Common myeloid progenitor, CD34-positive (primary cell): ENCODE results near the gene PEX6.

Experiments
- CTCF ChIA-PET: fragments of 350-600 bp; sonication (Branson Sonifier 250); formaldehyde crosslinking; loops from one replicate; lab custom pipeline; 2021; ENCODE audit warnings: antibody characterized with exemption; lab: Charles Lee
- POLR2A ChIA-PET: fragments of 350-600 bp; sonication (Branson Sonifier 250); formaldehyde crosslinking; loops from one replicate; lab custom pipeline; 2021; ENCODE audit warnings: antibody characterized with exemption; lab: Charles Lee
- DNase-seq, 3 donors: peaks; one replicate each; pipeline versions ENCODE4 v3.0.0 to v3.0.0-alpha.2; 2013
- H3K27ac ChIP-seq, 2 experiments: 1 replicate in 1 of 2; 2 replicates in 1 of 2; pipeline ENCODE4 v1.7.0; 2013; ENCODE audit warnings: inconsistent platforms in 2 of 2, low read length in 2 of 2, mild to moderate bottlenecking in 2 of 2, low read depth in 1 of 2, moderate library complexity in 1 of 2; ENCODE audit not compliant: severe bottlenecking in 2 of 2, insufficient read depth in 1 of 2, poor library complexity in 1 of 2
- H3K27me3 ChIP-seq, 5 experiments: replicated peaks in 2 of 5; 1 replicate in 3 of 5; 2 replicates in 2 of 5; pipeline versions ENCODE4 v1.6.1 to v1.7.0; 2013; ENCODE audit warnings: low read length in 4 of 5, mild to moderate bottlenecking in 2 of 5, moderate library complexity in 2 of 5, inconsistent platforms in 1 of 5; ENCODE audit not compliant: insufficient read depth in 5 of 5, control insufficient read depth in 4 of 5
- H3K36me3 ChIP-seq, 4 experiments: 1 replicate in 2 of 4; 2 replicates in 2 of 4; pipeline versions ENCODE4 v1.6.1 to v1.7.0; 2013; ENCODE audit warnings: low read length in 3 of 4, control low read depth in 1 of 4, mild to moderate bottlenecking in 1 of 4; ENCODE audit not compliant: control insufficient read depth in 4 of 4, insufficient read depth in 4 of 4
- H3K4me1 ChIP-seq, 4 experiments: 1 replicate in 3 of 4; 2 replicates in 1 of 4; pipeline versions ENCODE4 v1.6.1 to v1.7.1; 2013; ENCODE audit warnings: low read length in 3 of 4, mild to moderate bottlenecking in 3 of 4, control low read depth in 1 of 4, inconsistent platforms in 1 of 4, moderate library complexity in 1 of 4; ENCODE audit not compliant: control insufficient read depth in 4 of 4, insufficient read depth in 4 of 4; ENCODE audit errors: control extremely low read depth in 1 of 4
- H3K4me3 ChIP-seq, 7 experiments: 1 replicate in 4 of 7; 2 replicates in 3 of 7; pipeline versions ENCODE4 v1.5.1 to v1.7.0; 2013; ENCODE audit warnings: mild to moderate bottlenecking in 7 of 7, low read length in 6 of 7, moderate library complexity in 6 of 7, inconsistent platforms in 2 of 7, low read depth in 2 of 7, control low read depth in 1 of 7; ENCODE audit not compliant: insufficient read depth in 4 of 7, control insufficient read depth in 1 of 7; ENCODE audit errors: extremely low read depth in 1 of 7
- H3K9me3 ChIP-seq, 5 experiments: 1 replicate in 4 of 5; 2 replicates in 1 of 5; pipeline versions ENCODE4 v1.6.1 to v1.7.1; 2013; ENCODE audit warnings: low read length in 4 of 5, mild to moderate bottlenecking in 2 of 5, inconsistent platforms in 1 of 5, low read depth in 1 of 5, moderate library complexity in 1 of 5; ENCODE audit not compliant: control insufficient read depth in 4 of 5, insufficient read depth in 2 of 5; ENCODE audit errors: control extremely low read depth in 1 of 5
- WGBS: methylation state at CpG from one replicate; pipeline ENCODE4 v1.1.5; 2013; ENCODE audit not compliant: insufficient coverage; 5-methylcytosine and 5-hydroxymethylcytosine counted together

The PEX6 gene

GRCh38 chr6:42978487-42978838 lies 518 bp downstream of the PEX6 start:
- Histone ChIP-seq H3K9me3 (no peaks in the 10 kb centered on the region), H3K4me1 (peaks cover 9 to 20% (median 19%) of the 10 kb centered on the region in 4 experiments), H3K36me3 (peaks cover 0 to 13% (median 8%) of the 10 kb centered on the region in 4 experiments), H3K27ac (peak overlapping the region; percentile 66 to 88), H3K4me3 (peak overlapping the region; percentile 80 to 97 (median 91)), H3K27me3 (no peaks in the 10 kb centered on the region)
- DNase-seq: peak in 1 of 3 donors; percentile 11
- under 1% methylated on average over 24 of the region's 28 CpGs for WGBS
- POLR2A ChIA-PET: interaction anchor here (0.9 to 2.5 kb wide), 4 partner anchors 8 to 81 kb away, joined by 3 to 13 read pairs (median 4); partner anchors contain the start of genes CNPY3, CUL7, KLC4 and MRPL2
- CTCF ChIA-PET: interaction anchor here (0.9 to 1.2 kb wide), 3 partner anchors 10 to 42 kb away, joined by 3 to 5 read pairs (median 4); no protein-coding TSS in a partner anchor

GRCh38 chr6:42974919-42975505 lies 4.0 kb downstream of the PEX6 start:
- DNase-seq: no peak
- H3K4me1 ChIP-seq: peaks cover 14 to 32% (median 26%) of the 10 kb centered on the region in 4 experiments
- H3K27me3 ChIP-seq: no peaks in the 10 kb centered on the region
- ChIA-PET CTCF (interaction anchor here (3.3 kb wide), 1 partner anchor 10 kb away, joined by 15 read pairs; no protein-coding TSS in a partner anchor), POLR2A (interaction anchor here (0.6 kb wide), 1 partner anchor 61 kb away, joined by 3 read pairs; no protein-coding TSS in a partner anchor)
- no peaks in the 10 kb centered on the region for H3K9me3 ChIP-seq
- H3K4me3 ChIP-seq: no peak overlapping the region
- no peak overlapping the region for H3K27ac ChIP-seq
- WGBS: 97% methylated on average over 5 of the region's 5 CpGs
- H3K36me3 ChIP-seq: peaks cover 0 to 16% (median 12%) of the 10 kb centered on the region in 4 experiments

- ChIA-PET CTCF (interaction anchor here (1.0 to 3.3 kb wide), 2 partner anchors 9 to 61 kb away, joined by 3 to 15 read pairs; no protein-coding TSS in a partner anchor), POLR2A (no interaction called here)
- no peak overlapping the region for H3K4me3 ChIP-seq
- H3K36me3 ChIP-seq: peaks cover 0 to 26% (median 20%) of the 10 kb centered on the region in 4 experiments
- no peaks in the 10 kb centered on the region for H3K9me3 ChIP-seq
- no peak overlapping the region for H3K27ac ChIP-seq
- WGBS: no CpG with 5 or more reads among the region's 3 CpGs
- DNase-seq: no peak
- peaks cover 7 to 23% (median 18%) of the 10 kb centered on the region in 4 experiments for H3K4me1 ChIP-seq
- no peaks in the 10 kb centered on the region for H3K27me3 ChIP-seq
Measured at GRCh38 chr6:42973926-42974325, 5.1 kb downstream of the PEX6 start.

- H3K27ac ChIP-seq: no peak overlapping the region
- 91% methylated on average over 3 of the region's 3 CpGs for WGBS
- DNase-seq: no peak
- peaks cover 7 to 16% (median 11%) of the 10 kb centered on the region in 4 experiments for H3K4me1 ChIP-seq
- no peaks in the 10 kb centered on the region for H3K9me3 ChIP-seq
- H3K4me3 ChIP-seq: no peak overlapping the region
- POLR2A ChIA-PET: no interaction called here
- CTCF ChIA-PET: interaction anchor here (1.5 to 2.3 kb wide), 2 partner anchors 10 to 44 kb away, joined by 4 to 7 read pairs; no protein-coding TSS in a partner anchor
- H3K36me3 ChIP-seq: peaks cover 0 to 42% (median 26%) of the 10 kb centered on the region in 4 experiments
- H3K27me3 ChIP-seq: no peaks in the 10 kb centered on the region
Measured at GRCh38 chr6:42971746-42972327, 7.1 kb downstream of the PEX6 start.

- 0% methylated on average over 1 of the region's 4 CpGs for WGBS
- peak; percentile 52 to 85 (median 81) for DNase-seq
- Histone ChIP-seq H3K4me3 (peak overlapping the region in 1 of 7 experiments; percentile 29), H3K4me1 (peaks cover 7 to 16% (median 11%) of the 10 kb centered on the region in 4 experiments), H3K9me3 (no peaks in the 10 kb centered on the region), H3K27me3 (no peaks in the 10 kb centered on the region), H3K27ac (no peak overlapping the region), H3K36me3 (peaks cover 5 to 49% (median 31%) of the 10 kb centered on the region in 4 experiments)
- ChIA-PET POLR2A (interaction anchor here (0.8 kb wide), 1 partner anchor 8 kb away, joined by 3 read pairs; the partner anchor contains the start of gene PEX6), CTCF (interaction anchor here (1.5 to 2.3 kb wide), 2 partner anchors 10 to 45 kb away, joined by 4 to 7 read pairs; no protein-coding TSS in a partner anchor)
Measured at GRCh38 chr6:42970871-42971612, 7.9 kb downstream of the PEX6 start.

- Histone ChIP-seq H3K27me3 (no peaks in the 10 kb centered on the region), H3K4me1 (peaks cover 7 to 16% (median 11%) of the 10 kb centered on the region in 4 experiments), H3K27ac (no peak overlapping the region), H3K36me3 (peaks cover 5 to 60% (median 35%) of the 10 kb centered on the region in 4 experiments), H3K4me3 (no peak overlapping the region), H3K9me3 (no peaks in the 10 kb centered on the region)
- DNase-seq: no peak
- ChIA-PET POLR2A (interaction anchor here (0.8 kb wide), 1 partner anchor 9 kb away, joined by 3 read pairs; the partner anchor contains the start of gene PEX6), CTCF (interaction anchor here (2.3 kb wide), 1 partner anchor 9 kb away, joined by 7 read pairs; no protein-coding TSS in a partner anchor)
- no CpG with 5 or more reads among the region's 4 CpGs for WGBS
Measured at GRCh38 chr6:42969934-42970333, 9.0 kb downstream of the PEX6 start.
